Measurements from ENCODE around the gene ZNF221.
"Not testable (repeated sequence)": the region's sequence is repeated elsewhere in the genome, so short reads cannot be mapped to it uniquely, and the experiment has no call there.

The ZNF221 gene

GRCh38 chr19:43950834-43951645, at the start of gene ZNF221:
ZNF221 (plus strand) TSS chr19:43951228; CDS start chr19:43962727, 11,499 bp downstream.
- DNase-seq (ENCODE audit: low read depth in 2 of 2): peak; percentile 95 to 96

GRCh38 chr19:43901395-43902390, 49.3 kb upstream of the ZNF221 start:
- DNase-seq (ENCODE audit: low read depth in 2 of 2): peak; percentile 59 to 62

- no peak for DNase-seq (ENCODE audit: low read depth in 2 of 2)
Measured at GRCh38 chr19:43902399-43902798, 48.6 kb upstream of the ZNF221 start.

GRCh38 chr19:43905897-43906296, 45.1 kb upstream of the ZNF221 start:
- no peak for DNase-seq (ENCODE audit: low read depth in 2 of 2)

GRCh38 chr19:43906774-43907173, 44.3 kb upstream of the ZNF221 start:
- no peak for DNase-seq (ENCODE audit: low read depth in 2 of 2)

- no peak for DNase-seq (ENCODE audit: low read depth in 2 of 2)
Measured at GRCh38 chr19:43908659-43909058, 42.4 kb upstream of the ZNF221 start.

- no peak for DNase-seq (ENCODE audit: low read depth in 2 of 2)
Measured at GRCh38 chr19:43910884-43911283, 40.1 kb upstream of the ZNF221 start.

GRCh38 chr19:43913383-43913782, 37.6 kb upstream of the ZNF221 start:
- no peak for DNase-seq (ENCODE audit: low read depth in 2 of 2)

- no peak for DNase-seq (ENCODE audit: low read depth in 2 of 2)
Measured at GRCh38 chr19:43914051-43914450, 37.0 kb upstream of the ZNF221 start.

- no peak for DNase-seq (ENCODE audit: low read depth in 2 of 2)
Measured at GRCh38 chr19:43923875-43924274, 27.2 kb upstream of the ZNF221 start.

GRCh38 chr19:43928820-43929219, 22.2 kb upstream of the ZNF221 start:
- DNase-seq (ENCODE audit: low read depth in 2 of 2): no peak

GRCh38 chr19:43934055-43934984, 16.7 kb upstream of the ZNF221 start:
- DNase-seq (ENCODE audit: low read depth in 2 of 2): no peak

GRCh38 chr19:43934985-43935708, 15.9 kb upstream of the ZNF221 start, which contains the start of gene ZNF45:
ZNF45 (minus strand) TSS chr19:43935282; CDS start chr19:43922185, 13,097 bp downstream.
- peak; percentile 58 to 66 for DNase-seq (ENCODE audit: low read depth in 2 of 2)

GRCh38 chr19:43936188-43936587, 14.8 kb upstream of the ZNF221 start:
- DNase-seq (ENCODE audit: low read depth in 2 of 2): no peak

- no peak for DNase-seq (ENCODE audit: low read depth in 2 of 2)
Measured at GRCh38 chr19:43939557-43940260, 11.3 kb upstream of the ZNF221 start.

GRCh38 chr19:43940719-43941118, 10.3 kb upstream of the ZNF221 start:
- no peak for DNase-seq (ENCODE audit: low read depth in 2 of 2)

GRCh38 chr19:43941209-43941608, 9.8 kb upstream of the ZNF221 start:
- no peak for DNase-seq (ENCODE audit: low read depth in 2 of 2)

- DNase-seq (ENCODE audit: low read depth in 2 of 2): not testable (repeated sequence)
Measured at GRCh38 chr19:43947412-43947811, 3.6 kb upstream of the ZNF221 start.

GRCh38 chr19:43949803-43950202, 1.2 kb upstream of the ZNF221 start:
- DNase-seq (ENCODE audit: low read depth in 2 of 2): not testable (repeated sequence)

- DNase-seq (ENCODE audit: low read depth in 2 of 2): no peak
Measured at GRCh38 chr19:43956827-43957226, 5.8 kb downstream of the ZNF221 start.
